ENCODE measurements around the gene OR1J2. TPM values are rescaled to one million over a fixed set of nuclear protein-coding genes. Genes with fewer than 3 reads are reported as not detected.

The OR1J2 gene
- total RNA-seq, 4 donors from 2014 or later = not detected

- Histone ChIP-seq H3K27me3 (no peaks in the 10 kb centered on the region), H3K4me1 (no peaks in the 10 kb centered on the region), H3K27ac (no peak overlapping the region), H3K4me3 (replicated peaks in 1 of 3) (no peak overlapping the region), H3K9me3 (no peaks in the 10 kb centered on the region), H3K36me3 (no peaks in the 10 kb centered on the region)
- no peak for DNase-seq
- WGBS, 2 donors = 70 to 77% methylated on average over 2 of the region's 2 CpGs
- intact Hi-C loops (cut with DNase I) = no loop called here
- TF ChIP-seq POLR2A (IDR thresholded peaks at IDR 0.05) = no peak
- no peak for TF ChIP-seq CTCF (IDR thresholded peaks at IDR 0.05)
Observed at GRCh38 chr9:122538757-122539156, 28.2 kb downstream of the OR1J2 start.

GRCh38 chr9:122546196-122546595, 35.6 kb downstream of the OR1J2 start:
- TF ChIP-seq POLR2A (IDR thresholded peaks at IDR 0.05) = no peak
- TF ChIP-seq CTCF (IDR thresholded peaks at IDR 0.05) = no peak
- 53 to 67% methylated on average over 8 of the region's 8 CpGs for WGBS, 2 donors
- no peak for DNase-seq
- intact Hi-C loops (cut with DNase I) = no loop called here
- Histone ChIP-seq H3K4me3 (replicated peaks in 1 of 3) (no peak overlapping the region), H3K9me3 (no peaks in the 10 kb centered on the region), H3K27me3 (no peaks in the 10 kb centered on the region), H3K4me1 (no peaks in the 10 kb centered on the region), H3K27ac (no peak overlapping the region), H3K36me3 (no peaks in the 10 kb centered on the region)

DNA sequence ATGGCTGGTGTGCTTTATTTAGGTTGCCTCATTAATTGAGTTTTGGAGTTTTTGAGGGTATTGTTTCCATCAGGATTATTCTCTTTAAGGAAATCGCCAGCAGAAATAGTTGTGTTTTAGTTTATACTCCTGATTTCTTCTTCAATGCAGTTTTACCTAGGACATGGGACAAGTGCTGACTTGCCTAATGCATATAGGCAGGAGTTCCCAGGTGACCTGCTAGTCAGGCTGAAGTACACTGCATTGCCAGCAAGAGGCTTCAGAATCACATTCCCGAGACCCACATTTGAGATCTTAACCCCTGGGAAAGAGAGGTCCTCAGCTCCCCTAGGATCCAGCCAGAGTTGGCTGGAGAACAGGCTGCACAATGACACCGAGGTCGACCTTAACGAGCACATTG, 40.8 kb downstream of the OR1J2 start:
- no peaks in the 10 kb centered on the region for H3K27me3 ChIP-seq
- H3K4me1 ChIP-seq = no peaks in the 10 kb centered on the region
- TF ChIP-seq CTCF (IDR thresholded peaks at IDR 0.05) (no peak), POLR2A (IDR thresholded peaks at IDR 0.05) (no peak)
- 49 to 75% methylated on average over 5 of the region's 5 CpGs for WGBS, 2 donors
- H3K27ac ChIP-seq = no peak overlapping the region
- no peaks in the 10 kb centered on the region for H3K9me3 ChIP-seq
- intact Hi-C loops (cut with DNase I) = no loop called here
- H3K36me3 ChIP-seq = no peaks in the 10 kb centered on the region
- DNase-seq = no peak
- no peak overlapping the region for H3K4me3 ChIP-seq (replicated peaks in 1 of 3)

GRCh38 chr9:122552812-122553211, 42.2 kb downstream of the OR1J2 start, which contains the start of gene OR1N2:
Gene OR1N2, plus strand, starts transcription at chr9:122553112. Its CDS starts 100 bp downstream, at chr9:122553212.
- no peak within 1 kb of the TSS for H3K27ac ChIP-seq
- H3K4me1 ChIP-seq = no peaks in the 10 kb centered on the region
- TF ChIP-seq CTCF (IDR thresholded peaks at IDR 0.05) = no peak
- TF ChIP-seq POLR2A (IDR thresholded peaks at IDR 0.05) = no peak
- H3K4me3 ChIP-seq (replicated peaks in 1 of 3) = no peak within 1 kb of the TSS
- no peaks in the 10 kb centered on the region for H3K36me3 ChIP-seq
- WGBS, 2 donors = 73 to 87% methylated on average over 2 of the region's 2 CpGs
- H3K9me3 ChIP-seq = no peaks in the 10 kb centered on the region
- DNase-seq = no peak
- no peaks in the 10 kb centered on the region for H3K27me3 ChIP-seq
- intact Hi-C loops (cut with DNase I) = no loop called here

Other genes starting within 250 kb of the OR1J2 start
- gene RBM18, start 246.0 kb upstream of the OR1J2 start, total RNA-seq = 10 to 100 TPM; 12.1 to 15.2 (median 13.7) TPM
- gene MRRF, start 245.9 kb upstream of the OR1J2 start, total RNA-seq = 10 to 100 TPM; 40.9 to 56.0 (median 52.0) TPM
- 1 to 10 TPM; 2.3 to 4.0 (median 3.5) TPM for gene PTGS1, start 139.8 kb upstream of the OR1J2 start, total RNA-seq
- not detected for gene OR1J1, start 32.9 kb upstream of the OR1J2 start, total RNA-seq
- not detected for gene OR1J4, start 8.3 kb downstream of the OR1J2 start, total RNA-seq
- gene OR1N1, start 16.5 kb downstream of the OR1J2 start, total RNA-seq = not detected
- gene OR1N2, start 42.3 kb downstream of the OR1J2 start, total RNA-seq = not detected
- 1 to 10 TPM in 1 of 4 donors, under 1 TPM in 2, not detected in 1; 0.45 to 1.0 (median 0.94) TPM for gene OR1L8, start 72.6 kb downstream of the OR1J2 start, total RNA-seq
- not detected for gene OR1Q1, start 103.9 kb downstream of the OR1J2 start, total RNA-seq
- 1 to 10 TPM in 2 of 4 donors, under 1 TPM in 1, not detected in 1; 0.67 to 2.0 (median 1.1) TPM for gene OR1B1, start 146.8 kb downstream of the OR1J2 start, total RNA-seq
- gene OR1L1, start 150.9 kb downstream of the OR1J2 start, total RNA-seq = not detected
- gene OR1L3, start 164.3 kb downstream of the OR1J2 start, total RNA-seq = not detected
- gene OR1L4, start 213.2 kb downstream of the OR1J2 start, total RNA-seq = not detected
- not detected for gene OR1L6, start 231.5 kb downstream of the OR1J2 start, total RNA-seq